HepG2 (cell line): Measurements from ENCODE around the gene HS6ST2.

ENCODE experiments used
- EP300 ChIP-seq, 3 experiments: sonication (generic) in 1 of 3; formaldehyde crosslinking in 1 of 3; IDR thresholded peaks; 2 replicates each; pipeline versions ENCODE4 v1.5.1 to v1.6.1; 2011 to 2020; ENCODE audit warnings: low read depth in 2 of 3, low read length in 2 of 3, borderline replicate concordance in 1 of 3, improper control_type of control experiment in 1 of 3, mild to moderate bottlenecking in 1 of 3, missing genetic modification reagents in 1 of 3, moderate library complexity in 1 of 3
- HMG20A ChIP-seq: IDR thresholded peaks from 2 replicates; pipeline ENCODE4 v1.6.1; 2016; ENCODE audit warnings: borderline replicate concordance

DNA sequence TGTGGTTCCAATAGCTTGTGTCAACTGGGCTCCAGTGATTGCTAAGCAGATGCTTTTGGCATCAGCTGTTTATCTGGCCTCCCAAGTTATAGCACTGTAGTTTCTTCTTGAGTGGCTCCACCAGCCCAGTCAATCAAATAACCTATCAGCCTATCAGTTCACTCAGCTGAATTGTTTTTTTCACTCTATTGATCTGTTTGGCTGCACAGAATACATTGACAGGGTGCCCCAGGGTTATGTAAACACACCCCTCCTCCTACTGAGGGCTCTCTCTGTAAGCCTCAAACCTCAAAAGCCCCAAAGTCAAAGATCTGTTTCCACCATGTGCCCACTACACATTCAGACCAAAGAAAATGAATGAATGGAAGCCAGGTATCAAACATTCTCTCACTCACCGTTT lies 214.0 kb downstream of the HS6ST2 start:
- TF ChIP-seq EP300 (IDR thresholded peaks at IDR 0.05; ENCODE audit: low read depth in 2 of 2, low read length in 2 of 2), result no peak
- no peak for TF ChIP-seq EP300 (CRISPR knock-in tag; IDR thresholded peaks at IDR 0.05; ENCODE audit: borderline replicate concordance)
- no peak for TF ChIP-seq HMG20A (CRISPR knock-in tag)
